A549 (cell line): ENCODE data around the gene PNPLA7.

Experiments
- CBX2 ChIP-seq: fragments of 200-600 bp; sonication (generic); IDR thresholded peaks from 2 replicates; pipeline ENCODE4 v1.6.1; 2016; ENCODE audit warnings: low read depth, mild to moderate bottlenecking, borderline replicate concordance
- CHD4 ChIP-seq: fragments of 200-600 bp; sonication (generic); IDR thresholded peaks from 2 replicates; pipeline ENCODE4 v1.6.1; 2016; ENCODE audit warnings: antibody characterized with exemption, mild to moderate bottlenecking, borderline replicate concordance
- CTCF ChIP-seq: fragments of >200 bp; sonication (Bioruptor Twin); formaldehyde crosslinking; IDR thresholded peaks from 3 replicates; pipeline ENCODE4 v1.5.1; 2016
- EP300 ChIP-seq, 2 experiments: fragments of >200 bp; sonication (Bioruptor Twin); formaldehyde crosslinking; IDR thresholded peaks; 2 replicates in 1 of 2; 3 replicates in 1 of 2; pipeline ENCODE4 v1.6.1; 2016 to 2017
- ESRRA ChIP-seq: fragments of 150-350 bp; IDR thresholded peaks from 2 replicates; pipeline ENCODE4 v1.6.1; 2014; ENCODE audit warnings: mild to moderate bottlenecking, low read length, borderline replicate concordance
- KDM5A ChIP-seq: fragments of 200-600 bp; sonication (generic); IDR thresholded peaks from 2 replicates; pipeline ENCODE4 v1.6.1; 2016; ENCODE audit warnings: antibody characterized with exemption, mild to moderate bottlenecking
- MAFK ChIP-seq: fragments of 450-650 bp; IDR thresholded peaks from 2 replicates; pipeline ENCODE4 v1.6.1; 2014; ENCODE audit not compliant: partially characterized antibody
- POLR2A ChIP-seq: IDR thresholded peaks from 2 replicates; pipeline ENCODE4 v1.6.1; 2012; ENCODE audit warnings: mild to moderate bottlenecking, low read length
- POLR2AphosphoS2 ChIP-seq: conservative IDR thresholded peaks from 2 replicates; pipeline ENCODE4 v1.6.1; 2012; ENCODE audit warnings: low read length, improper control_type of control experiment, inconsistent platforms
- RCOR1 ChIP-seq: fragments of 150-350 bp; IDR thresholded peaks from 2 replicates; pipeline ENCODE4 v1.6.1; 2014; ENCODE audit warnings: antibody characterized with exemption, low read length, low read depth

DNA sequence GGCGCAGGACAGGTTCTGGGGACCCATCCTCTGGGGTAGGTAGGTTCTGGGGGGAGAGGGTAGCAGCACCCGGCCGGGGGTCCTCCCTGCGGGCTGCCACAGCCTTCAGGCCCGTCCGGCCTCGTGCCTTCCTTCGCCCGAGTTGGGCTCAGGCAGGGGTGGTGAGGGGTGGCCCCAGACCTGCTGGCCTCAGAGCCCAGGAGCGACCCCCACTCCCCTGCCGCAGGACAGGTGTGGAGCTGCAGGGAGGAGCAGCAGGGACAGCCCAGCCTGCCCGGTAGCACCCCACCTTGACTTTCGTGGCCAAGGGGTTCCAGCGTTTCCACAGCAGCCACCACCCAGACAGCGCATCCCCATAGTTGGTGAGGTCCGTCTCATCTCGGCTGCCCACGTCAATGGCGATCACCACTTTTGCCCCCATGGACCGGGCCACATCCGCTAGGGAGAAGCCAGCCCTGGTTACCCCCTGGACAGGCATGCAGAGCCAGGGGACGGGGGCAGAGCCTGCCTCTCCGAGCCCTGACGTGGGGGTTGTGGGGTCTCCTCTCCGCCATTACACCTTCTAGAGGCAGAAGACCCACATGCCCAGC is 87.7 kb downstream of the PNPLA7 start:
- TF ChIP-seq POLR2A (no peak), ESRRA (no peak), MAFK (no peak), CBX2 (no peak), RCOR1 (no peak), CTCF (no peak), CHD4 (no peak), POLR2AphosphoS2 (no peak), EP300 (IDR thresholded peaks at IDR 0.05) (no peak), KDM5A (no peak)
